Karpas-422 (cell line): ENCODE data around the gene PDE6A. TPM values are rescaled to one million over a fixed set of nuclear protein-coding genes. Genes with fewer than 3 reads are reported as not detected.
"Not testable (repeated sequence)": the region's sequence is repeated elsewhere in the genome, so short reads cannot be mapped to it uniquely, and the experiment has no call there.

Experiments used
- DNase-seq: peaks from one replicate; pipeline ENCODE4 v3.0.0-alpha.2; 2015
- H2AFZ ChIP-seq: fragments of 200-600 bp; sonication (generic); 2 replicates; pipeline ENCODE4 v1.6.1; 2014; ENCODE audit warnings: antibody characterized with exemption, low read length, mixed read lengths
- H3K27ac ChIP-seq: fragments of 200-600 bp; sonication (generic); 2 replicates; pipeline ENCODE4 v1.5.1; 2014; ENCODE audit warnings: mild to moderate bottlenecking, low read length, moderate library complexity
- H3K27me3 ChIP-seq: fragments of 200-600 bp; sonication (generic); 2 replicates; pipeline ENCODE4 v1.6.1; 2014; ENCODE audit warnings: low read length, mixed read lengths
- H3K36me3 ChIP-seq: fragments of 200-600 bp; sonication (generic); 2 replicates; pipeline ENCODE4 v1.6.1; 2014; ENCODE audit warnings: low read length, mixed read lengths; ENCODE audit not compliant: insufficient read depth
- H3K4me1 ChIP-seq: fragments of 200-600 bp; sonication (generic); 2 replicates; pipeline ENCODE4 v1.6.1; 2014; ENCODE audit warnings: mild to moderate bottlenecking, low read length, mixed read lengths
- H3K4me2 ChIP-seq: fragments of 200-600 bp; sonication (generic); 2 replicates; pipeline ENCODE4 v1.6.1; 2014; ENCODE audit warnings: low read length, low read depth, mild to moderate bottlenecking; ENCODE audit not compliant: poor library complexity, severe bottlenecking
- H3K4me3 ChIP-seq: fragments of 200-600 bp; sonication (generic); 2 replicates; pipeline ENCODE4 v1.5.1; 2014; ENCODE audit warnings: mild to moderate bottlenecking, antibody characterized with exemption, low read length, mixed read lengths
- H3K79me2 ChIP-seq: fragments of 200-600 bp; sonication (generic); 2 replicates; pipeline ENCODE4 v1.6.1; 2014; ENCODE audit warnings: mild to moderate bottlenecking, low read length, mixed read lengths
- H3K9ac ChIP-seq: fragments of 200-600 bp; sonication (generic); 2 replicates; pipeline ENCODE4 v1.6.0; 2014; ENCODE audit warnings: low read length
- H3K9me2 ChIP-seq: fragments of 200-600 bp; sonication (generic), shearing (Covaris generic); replicated peaks from 2 replicates; pipeline ENCODE4 v1.6.0; 2014; ENCODE audit warnings: mild to moderate bottlenecking, low read length, moderate library complexity; ENCODE audit not compliant: insufficient read depth
- H3K9me3 ChIP-seq: fragments of 300-700, 200-600 bp; sonication (generic); 2 replicates; pipeline ENCODE4 v1.6.1; 2014; ENCODE audit warnings: low read length, mixed read lengths
- H4K20me1 ChIP-seq: fragments of 200-600 bp; sonication (generic); 2 replicates; pipeline ENCODE4 v1.6.1; 2014; ENCODE audit warnings: mild to moderate bottlenecking, antibody characterized with exemption, low read length, low read depth; ENCODE audit not compliant: insufficient read depth
- total RNA-seq: library from RNA; depleted of rRNA; stranded (reverse); fragments of >200 nt; shearing (Covaris generic); gene quantifications from 2 replicates; pipeline ENCODE4 v1.2.3, GENCODE V29; 2014; ENCODE audit warnings: low replicate concordance

The PDE6A gene
- total RNA-seq, 1 experiment from 2014 or later = not detected

DNA sequence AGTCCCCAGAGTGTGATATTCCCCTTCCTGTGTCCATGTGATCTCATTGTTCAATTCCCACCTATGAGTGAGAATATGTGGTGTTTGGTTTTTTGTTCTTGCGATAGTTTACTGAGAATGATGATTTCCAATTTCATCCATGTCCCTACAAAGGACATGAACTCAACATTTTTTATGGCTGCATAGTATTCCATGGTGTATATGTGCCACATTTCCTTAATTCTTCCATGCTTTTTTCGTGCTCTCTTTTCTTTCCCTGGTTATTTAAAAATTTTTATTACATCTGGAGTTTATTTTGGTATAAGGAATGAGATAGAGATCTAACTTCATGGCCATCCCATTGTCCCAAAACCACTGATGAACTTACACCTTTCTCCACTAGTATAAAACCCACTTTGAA, 65.0 kb downstream of the PDE6A start:
- H4K20me1 ChIP-seq, H3K27me3 ChIP-seq, H3K4me2 ChIP-seq, H3K9me3 ChIP-seq, H3K4me3 ChIP-seq, H2AFZ ChIP-seq, H3K36me3 ChIP-seq, H3K9ac ChIP-seq, H3K79me2 ChIP-seq, DNase-seq, H3K27ac ChIP-seq, H3K4me1 ChIP-seq, H3K9me2 ChIP-seq: not testable (repeated sequence)

DNA sequence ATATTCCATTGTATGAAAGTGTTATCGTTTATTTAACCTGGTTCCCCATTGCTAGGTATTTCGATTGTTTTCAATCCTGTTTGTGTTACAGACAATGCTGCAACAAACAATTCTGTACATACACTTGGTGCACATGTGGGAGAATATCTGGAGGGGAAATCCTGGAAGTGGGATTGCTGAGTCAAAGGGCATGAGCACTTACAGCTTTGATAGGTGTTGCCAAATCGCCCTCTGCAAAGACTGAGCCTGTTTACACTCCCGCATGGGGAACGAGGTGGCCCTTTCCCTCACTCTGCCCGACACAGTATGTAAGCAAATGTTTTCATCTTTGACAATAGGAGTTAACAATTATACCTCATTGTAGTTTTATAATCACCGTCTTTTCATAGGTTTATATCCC, 66.2 kb downstream of the PDE6A start:
- H3K27me3 ChIP-seq = no peaks in the 10 kb centered on the region
- no peak overlapping the region for H3K4me2 ChIP-seq
- no peaks in the 10 kb centered on the region for H3K9me3 ChIP-seq
- H3K4me1 ChIP-seq = no peaks in the 10 kb centered on the region
- no peak overlapping the region for H3K27ac ChIP-seq
- H3K4me3 ChIP-seq = no peak overlapping the region
- H3K36me3 ChIP-seq = no peaks in the 10 kb centered on the region
- H3K79me2 ChIP-seq = no peaks in the 10 kb centered on the region
- no peak overlapping the region for H3K9ac ChIP-seq
- H4K20me1 ChIP-seq = no peaks in the 10 kb centered on the region
- no peak overlapping the region for H2AFZ ChIP-seq
- DNase-seq = no peak
- no peaks in the 10 kb centered on the region for H3K9me2 ChIP-seq

DNA sequence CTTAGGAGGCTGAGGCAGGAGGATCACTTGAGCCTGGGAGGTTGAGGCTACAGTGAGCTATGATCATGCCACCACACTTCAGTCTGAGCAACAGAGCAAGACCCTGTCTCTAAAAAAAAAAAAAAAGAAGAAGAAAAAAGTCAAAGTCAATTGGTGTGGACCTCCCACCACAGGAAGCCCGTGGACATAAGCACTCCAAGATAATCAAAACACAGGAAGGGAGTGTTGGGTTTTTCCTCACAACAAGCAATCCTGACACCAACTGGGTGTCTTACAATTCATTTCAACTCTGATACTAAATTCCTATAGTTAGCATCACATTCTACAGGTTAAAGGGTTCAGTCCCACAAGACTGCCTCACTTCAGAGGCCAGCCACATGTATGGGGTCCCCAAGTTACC, 70.7 kb downstream of the PDE6A start:
- no peak overlapping the region for H3K4me2 ChIP-seq
- H3K36me3 ChIP-seq = no peaks in the 10 kb centered on the region
- H3K4me3 ChIP-seq = no peak overlapping the region
- H3K27ac ChIP-seq = no peak overlapping the region
- no peaks in the 10 kb centered on the region for H3K9me3 ChIP-seq
- H2AFZ ChIP-seq = no peak overlapping the region
- no peak for DNase-seq
- H3K79me2 ChIP-seq = no peaks in the 10 kb centered on the region
- H4K20me1 ChIP-seq = no peaks in the 10 kb centered on the region
- H3K27me3 ChIP-seq = no peaks in the 10 kb centered on the region
- H3K4me1 ChIP-seq = no peaks in the 10 kb centered on the region
- H3K9ac ChIP-seq = no peak overlapping the region
- no peaks in the 10 kb centered on the region for H3K9me2 ChIP-seq

DNA sequence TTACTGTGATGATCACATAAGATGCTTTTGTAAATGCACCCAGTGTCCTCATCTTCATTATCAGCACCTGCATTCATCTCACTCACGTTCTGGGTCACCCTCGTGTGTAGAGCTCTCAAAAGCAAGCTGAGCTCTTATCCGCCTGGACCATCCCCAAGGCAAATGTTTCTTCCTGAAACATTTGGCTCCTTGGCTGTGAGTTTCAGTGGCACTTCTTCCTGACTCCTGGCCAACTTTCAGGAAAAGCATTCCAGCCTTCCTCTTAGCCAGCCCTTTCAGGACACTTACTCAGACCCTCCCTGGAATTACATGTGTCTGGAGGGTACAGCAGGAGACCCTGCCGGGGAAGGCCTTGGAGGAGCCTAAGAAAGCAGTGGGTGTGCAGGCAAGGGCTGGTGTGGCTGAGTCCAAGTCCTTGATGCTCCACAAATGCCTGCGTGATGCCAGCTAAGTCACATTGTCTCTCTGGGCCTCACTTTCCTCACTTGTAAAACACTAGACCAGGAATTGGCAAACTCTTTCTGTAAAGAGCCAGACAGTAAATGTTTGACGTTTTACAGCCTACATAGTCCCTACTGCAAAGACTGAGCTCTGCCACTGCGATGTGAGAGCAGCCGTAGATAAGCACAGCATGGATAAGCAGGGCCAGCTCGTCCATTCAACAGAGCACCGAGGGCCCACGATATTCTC, 72.1 kb downstream of the PDE6A start:
- H3K9me3 ChIP-seq = no peaks in the 10 kb centered on the region
- H2AFZ ChIP-seq = no peak overlapping the region
- H3K79me2 ChIP-seq = no peaks in the 10 kb centered on the region
- no peaks in the 10 kb centered on the region for H3K36me3 ChIP-seq
- no peak for DNase-seq
- no peaks in the 10 kb centered on the region for H4K20me1 ChIP-seq
- no peak overlapping the region for H3K4me2 ChIP-seq
- no peak overlapping the region for H3K9ac ChIP-seq
- no peaks in the 10 kb centered on the region for H3K4me1 ChIP-seq
- no peak overlapping the region for H3K4me3 ChIP-seq
- no peak overlapping the region for H3K27ac ChIP-seq
- H3K27me3 ChIP-seq = no peaks in the 10 kb centered on the region
- H3K9me2 ChIP-seq = no peaks in the 10 kb centered on the region

DNA sequence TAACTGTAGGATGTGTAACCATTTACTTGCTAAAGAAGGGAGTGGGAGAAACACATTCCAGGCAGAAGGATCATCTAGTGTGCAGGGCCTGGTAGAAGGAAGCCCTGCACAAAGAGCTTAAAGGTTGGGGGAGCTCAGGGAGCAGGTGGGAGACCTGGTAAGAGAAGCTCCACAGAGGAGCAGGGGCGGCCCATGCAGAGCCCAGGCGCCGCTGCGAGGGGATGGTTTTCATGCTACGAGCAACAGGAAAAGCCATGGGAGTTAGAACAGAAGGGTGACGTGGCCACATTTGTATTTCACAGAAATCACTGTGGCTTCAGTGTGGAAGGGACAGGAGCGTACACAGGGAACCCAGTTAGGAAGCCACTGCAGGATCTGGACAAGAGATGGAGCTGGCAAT, 73.1 kb downstream of the PDE6A start:
- Histone ChIP-seq H3K9me3 (no peaks in the 10 kb centered on the region), H3K27ac (no peak overlapping the region), H3K4me3 (no peak overlapping the region), H3K4me1 (no peaks in the 10 kb centered on the region), H3K4me2 (no peak overlapping the region), H3K9me2 (no peaks in the 10 kb centered on the region), H4K20me1 (no peaks in the 10 kb centered on the region), H3K79me2 (no peaks in the 10 kb centered on the region), H3K36me3 (no peaks in the 10 kb centered on the region), H3K27me3 (no peaks in the 10 kb centered on the region), H3K9ac (no peak overlapping the region), H2AFZ (no peak overlapping the region)
- no peak for DNase-seq

DNA sequence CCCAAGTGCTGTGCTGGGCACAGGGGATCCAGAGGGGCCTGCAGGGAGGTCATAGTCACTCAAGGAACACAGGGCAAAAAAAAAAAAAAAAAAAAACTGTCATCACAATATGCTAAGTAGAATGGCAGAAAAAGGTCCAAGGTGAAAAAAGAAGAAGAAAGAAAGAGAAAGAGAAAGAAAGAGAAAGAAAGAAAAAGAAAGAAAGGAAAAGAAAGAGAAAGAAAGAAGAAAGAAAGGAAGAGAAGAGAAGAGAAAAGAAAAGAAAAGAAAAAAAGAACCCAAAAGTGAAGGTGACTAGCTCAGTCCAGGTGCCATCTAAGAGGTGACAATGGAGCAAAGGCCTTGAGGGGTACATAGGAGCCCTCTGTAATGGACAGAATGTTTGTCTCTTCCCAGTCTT, 73.9 kb downstream of the PDE6A start:
- DNase-seq = no peak

DNA sequence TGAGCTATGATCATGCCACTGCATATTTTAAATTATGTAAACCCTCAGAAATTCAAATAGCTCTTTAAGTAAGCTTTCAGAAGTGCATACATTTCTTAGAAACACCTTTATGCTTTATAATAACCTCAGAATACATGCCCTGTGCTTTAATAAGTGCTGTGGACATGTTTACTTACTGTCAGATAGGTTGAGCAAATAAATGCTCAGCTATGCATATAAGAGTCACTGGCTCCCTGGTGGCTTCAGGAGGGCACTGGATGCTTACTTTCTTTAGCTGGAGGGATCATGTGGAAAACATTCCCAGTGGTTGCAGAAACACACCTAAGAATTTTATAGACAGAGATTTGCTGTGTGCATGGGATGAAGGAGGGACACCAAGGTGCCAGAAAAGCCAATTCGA, 74.4 kb downstream of the PDE6A start:
- no peaks in the 10 kb centered on the region for H3K36me3 ChIP-seq
- H3K27me3 ChIP-seq = no peaks in the 10 kb centered on the region
- H3K4me1 ChIP-seq = no peaks in the 10 kb centered on the region
- no peak overlapping the region for H3K27ac ChIP-seq
- H4K20me1 ChIP-seq = no peaks in the 10 kb centered on the region
- no peak overlapping the region for H2AFZ ChIP-seq
- no peak overlapping the region for H3K9ac ChIP-seq
- no peaks in the 10 kb centered on the region for H3K9me2 ChIP-seq
- no peak for DNase-seq
- H3K79me2 ChIP-seq = no peaks in the 10 kb centered on the region
- H3K4me3 ChIP-seq = no peak overlapping the region
- H3K9me3 ChIP-seq = no peaks in the 10 kb centered on the region
- H3K4me2 ChIP-seq = no peak overlapping the region

More for the DNA sequence above, 73.9 kb downstream of the PDE6A start:
- no peaks in the 10 kb centered on the region for H4K20me1 ChIP-seq
- no peak overlapping the region for H3K27ac ChIP-seq
- H3K4me3 ChIP-seq = no peak overlapping the region
- H3K9me2 ChIP-seq = no peaks in the 10 kb centered on the region
- H3K4me1 ChIP-seq = no peaks in the 10 kb centered on the region
- no peaks in the 10 kb centered on the region for H3K36me3 ChIP-seq
- no peak overlapping the region for H3K4me2 ChIP-seq
- H3K79me2 ChIP-seq = no peaks in the 10 kb centered on the region
- H3K9me3 ChIP-seq = no peaks in the 10 kb centered on the region
- H2AFZ ChIP-seq = no peak overlapping the region
- H3K9ac ChIP-seq = no peak overlapping the region
- H3K27me3 ChIP-seq = no peaks in the 10 kb centered on the region

DNA sequence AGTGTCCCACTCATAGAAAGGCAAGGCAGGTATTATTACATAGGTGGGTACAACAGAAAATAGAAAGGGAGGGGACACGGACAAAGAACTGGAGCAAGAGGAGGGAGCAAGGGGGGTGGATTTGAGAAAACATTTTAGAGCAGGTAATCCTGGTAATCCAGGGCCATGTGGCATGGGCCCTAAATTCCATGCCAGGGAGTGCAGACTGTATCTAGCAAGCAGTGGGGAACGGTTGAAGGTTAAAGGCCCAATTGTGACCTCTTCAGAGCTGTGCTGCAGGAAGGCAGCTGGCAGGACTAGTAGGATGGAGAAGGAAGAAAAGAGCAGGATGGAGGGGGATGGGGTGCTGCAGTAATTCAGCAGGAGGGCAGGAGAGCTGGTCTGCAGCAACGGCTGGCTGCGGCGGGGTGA, 75.2 kb downstream of the PDE6A start:
- Histone ChIP-seq H3K4me2 (no peak overlapping the region), H3K9ac (no peak overlapping the region), H3K9me2 (no peaks in the 10 kb centered on the region), H3K79me2 (no peaks in the 10 kb centered on the region), H3K4me1 (no peaks in the 10 kb centered on the region), H3K27ac (no peak overlapping the region), H3K27me3 (no peaks in the 10 kb centered on the region), H3K9me3 (no peaks in the 10 kb centered on the region), H2AFZ (no peak overlapping the region), H3K4me3 (no peak overlapping the region), H4K20me1 (no peaks in the 10 kb centered on the region), H3K36me3 (no peaks in the 10 kb centered on the region)
- DNase-seq = no peak

DNA sequence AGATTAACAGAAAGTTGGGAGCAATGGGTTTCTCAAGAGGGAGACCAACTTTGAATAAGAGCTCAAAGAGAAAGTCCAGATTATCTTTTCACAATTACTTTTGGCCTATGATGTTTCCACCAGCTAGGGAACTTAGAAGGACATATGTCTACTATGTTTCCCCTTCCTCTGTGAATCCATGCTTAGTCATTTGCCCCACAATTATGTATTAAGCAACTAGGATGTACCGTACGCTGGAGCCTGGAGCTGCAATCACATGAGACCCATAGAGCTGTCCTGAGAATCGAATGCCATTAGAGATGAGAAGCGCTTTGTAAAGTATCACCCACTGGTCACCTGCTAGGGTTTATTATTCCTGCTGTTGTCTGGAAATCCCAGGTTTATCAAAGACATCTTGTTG, 78.8 kb downstream of the PDE6A start:
- Histone ChIP-seq H3K9ac (no peak overlapping the region), H3K9me2 (no peaks in the 10 kb centered on the region), H3K79me2 (no peaks in the 10 kb centered on the region), H3K27me3 (no peaks in the 10 kb centered on the region), H3K27ac (no peak overlapping the region), H3K4me2 (no peak overlapping the region), H2AFZ (no peak overlapping the region), H3K9me3 (no peaks in the 10 kb centered on the region), H3K4me1 (no peaks in the 10 kb centered on the region), H4K20me1 (no peaks in the 10 kb centered on the region), H3K36me3 (no peaks in the 10 kb centered on the region), H3K4me3 (no peak overlapping the region)
- no peak for DNase-seq
